Measurements from ENCODE around the gene HSPA1A. TPM values are rescaled to one million over a fixed set of nuclear protein-coding genes. Genes with fewer than 3 reads are reported as not detected.

Gene HSPA1A
- total RNA-seq, 2 experiments from 2014 or later: 124 to 137 TPM

DNA sequence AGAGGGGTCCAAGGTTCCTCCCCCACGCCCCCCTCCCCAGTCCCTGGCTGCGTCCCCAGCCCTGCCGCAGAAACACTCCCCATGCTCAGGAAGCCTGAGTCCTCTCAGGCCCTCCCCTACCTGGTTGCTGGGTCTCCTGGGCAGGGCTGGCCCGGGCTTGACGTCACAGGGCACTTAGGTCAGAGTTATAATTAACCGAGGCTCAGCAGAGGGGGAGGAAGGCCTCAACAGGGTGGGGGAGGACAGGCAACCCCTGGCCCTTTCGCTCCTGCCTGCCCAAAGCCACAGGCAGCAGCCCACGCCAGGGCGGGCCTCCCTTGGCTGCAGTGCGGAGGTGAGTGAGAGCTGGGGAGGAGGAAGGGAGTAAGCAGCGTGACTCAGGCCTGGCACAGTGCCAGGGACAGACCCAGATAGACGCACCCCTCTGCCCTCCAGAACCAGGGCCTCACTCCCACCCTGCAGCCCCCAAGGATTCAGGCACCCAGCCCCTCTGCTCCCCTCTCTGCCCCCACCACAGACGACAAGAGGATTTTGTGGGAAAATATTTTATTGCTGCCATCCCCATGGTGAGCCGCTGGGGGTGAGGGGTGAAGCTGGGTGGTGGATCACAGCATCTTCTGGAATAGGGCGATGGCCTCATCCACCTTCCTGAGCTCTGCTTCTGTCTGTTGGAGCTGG is 38.2 kb upstream of the HSPA1A start, which contains the start of gene VWA7:
Gene VWA7 (minus strand): TSS at position 340 of the 678 bp plus-strand sequence. CDS start 549 bp downstream, outside the sequence.
- peak within 1 kb of the TSS; percentile 86 for H3K27ac Mint-ChIP-seq
- H3K9me3 Mint-ChIP-seq (ENCODE audit: low read depth): no peaks in the 10 kb centered on the region
- no peaks in the 10 kb centered on the region for H3K27me3 Mint-ChIP-seq
- H3K36me3 Mint-ChIP-seq: peaks cover 7% of the 10 kb centered on the region
- peaks cover 36% of the 10 kb centered on the region for H3K4me1 Mint-ChIP-seq
- ATAC-seq (peak; percentile 82), DNase-seq (peak; percentile 89)
- H3K4me3 Mint-ChIP-seq: peak within 1 kb of the TSS; percentile 39
- CTCF ChIA-PET: interaction anchor here (1.4 to 2.9 kb wide), 4 partner anchors 8 to 51 kb away, joined by 4 to 15 read pairs (median 10); partner anchors contain the start of gene HSPA1B

DNA sequence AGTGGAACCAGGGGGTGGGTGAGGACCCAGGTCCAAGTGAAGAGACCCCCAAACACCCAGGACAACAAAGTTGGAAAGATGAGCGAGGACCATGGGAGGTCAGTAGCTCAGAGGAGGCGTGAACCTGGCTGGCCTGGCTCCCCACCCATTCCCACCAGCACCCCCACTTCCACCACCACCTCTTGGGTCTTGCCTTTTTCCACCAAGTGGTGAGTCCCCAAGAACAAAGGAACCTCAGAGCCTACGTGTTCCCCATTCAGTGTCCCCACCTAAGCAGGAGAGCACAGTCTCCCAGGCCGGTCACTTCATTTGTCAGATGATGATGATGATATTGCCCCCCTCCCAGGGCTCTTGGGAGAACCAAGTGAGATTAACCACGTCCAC is 37.7 kb upstream of the HSPA1A start:
- no peaks in the 10 kb centered on the region for H3K9me3 Mint-ChIP-seq (ENCODE audit: low read depth)
- H3K27me3 Mint-ChIP-seq: no peaks in the 10 kb centered on the region
- peak overlapping the region; percentile 86 for H3K27ac Mint-ChIP-seq
- ATAC-seq (no peak), DNase-seq (no peak)
- CTCF ChIA-PET: interaction anchor here (1.4 to 2.9 kb wide), 4 partner anchors 8 to 50 kb away, joined by 4 to 15 read pairs (median 10); partner anchors contain the start of gene HSPA1B
- peaks cover 33% of the 10 kb centered on the region for H3K4me1 Mint-ChIP-seq
- H3K36me3 Mint-ChIP-seq: peaks cover 7% of the 10 kb centered on the region
- no peak overlapping the region for H3K4me3 Mint-ChIP-seq

DNA sequence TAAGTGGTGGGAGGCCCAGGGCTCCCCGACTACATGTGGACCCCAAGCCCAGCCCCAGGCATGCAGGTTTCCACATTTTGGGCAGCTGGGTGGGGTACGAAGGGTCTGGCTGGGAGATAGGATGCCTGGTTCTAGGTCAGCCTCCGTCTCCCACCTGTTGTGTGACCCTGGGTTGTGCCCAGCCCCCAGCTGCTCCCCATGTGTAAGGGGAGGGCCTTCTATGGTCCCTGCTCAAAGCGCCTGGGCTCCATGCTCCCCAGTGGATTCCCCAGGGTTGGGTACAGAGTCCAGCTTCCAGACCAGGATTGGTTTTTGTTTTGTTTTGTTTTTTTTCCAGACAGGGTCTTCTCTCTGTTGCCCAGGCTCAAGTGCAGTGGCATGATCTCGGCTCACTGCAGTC is 37.1 kb upstream of the HSPA1A start:
- H3K4me1 Mint-ChIP-seq: peaks cover 28% of the 10 kb centered on the region
- H3K36me3 Mint-ChIP-seq: peaks cover 7% of the 10 kb centered on the region
- H3K4me3 Mint-ChIP-seq: no peak overlapping the region
- H3K27me3 Mint-ChIP-seq: no peaks in the 10 kb centered on the region
- H3K27ac Mint-ChIP-seq: peak overlapping the region; percentile 52
- ATAC-seq (no peak), DNase-seq (no peak)
- H3K9me3 Mint-ChIP-seq (ENCODE audit: low read depth): no peaks in the 10 kb centered on the region
- CTCF ChIA-PET: interaction anchor here (1.4 to 2.9 kb wide), 4 partner anchors 9 to 49 kb away, joined by 4 to 15 read pairs (median 10); partner anchors contain the start of gene HSPA1B

DNA sequence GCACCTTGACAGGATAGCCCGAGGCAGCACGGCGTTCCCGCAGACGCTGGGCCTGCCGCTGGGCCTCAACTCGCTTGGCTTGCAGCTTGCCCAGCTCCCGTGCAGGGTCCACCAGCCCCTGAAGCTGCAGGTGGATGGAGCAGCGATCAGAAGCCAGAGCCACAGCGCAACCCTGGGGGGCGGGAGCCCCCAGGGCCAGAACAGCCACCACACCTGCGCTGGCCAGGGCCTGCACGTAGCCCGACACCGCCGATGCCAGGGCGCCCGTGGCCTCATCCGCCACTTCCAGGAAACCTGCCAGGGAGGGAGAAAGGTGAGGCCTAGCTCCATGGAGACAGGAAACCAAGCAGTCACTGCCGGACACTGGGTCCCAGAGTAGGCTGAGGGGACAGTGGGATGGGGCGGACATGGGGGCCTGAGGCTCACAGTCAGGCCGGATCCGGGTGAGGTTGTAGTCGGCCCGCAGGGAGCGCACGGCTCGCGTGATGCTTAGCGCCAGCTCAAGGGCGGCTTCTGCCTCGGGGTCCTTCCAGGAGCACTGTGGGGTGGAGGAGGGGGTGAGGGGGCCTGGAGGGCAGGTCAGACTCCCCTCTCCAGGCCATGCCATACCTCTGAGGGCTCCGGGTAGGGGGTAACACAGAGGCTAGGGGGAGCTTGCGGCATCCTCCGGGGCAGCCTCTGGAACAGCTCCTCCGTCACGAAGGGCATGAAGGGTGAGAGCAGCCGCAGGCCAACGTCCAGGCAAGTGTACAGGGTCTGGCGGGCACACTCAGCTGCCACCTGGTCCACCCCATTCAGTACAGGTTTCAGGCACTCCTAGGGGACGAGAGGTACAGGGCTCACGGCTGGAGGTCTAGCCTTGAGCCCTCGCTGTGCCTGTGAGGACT is 36.1 kb upstream of the HSPA1A start:
- Mint-ChIP-seq H3K27ac (no peak overlapping the region), H3K27me3 (no peaks in the 10 kb centered on the region), H3K36me3 (peaks cover 10% of the 10 kb centered on the region), H3K4me1 (peaks cover 28% of the 10 kb centered on the region), H3K9me3 (ENCODE audit: low read depth) (no peaks in the 10 kb centered on the region), H3K4me3 (no peak overlapping the region)
- CTCF ChIA-PET: interaction anchor here (1.0 to 2.9 kb wide), 3 partner anchors 10 to 51 kb away, joined by 3 to 15 read pairs (median 6); no protein-coding TSS in a partner anchor
- ATAC-seq (no peak), DNase-seq (no peak)

DNA sequence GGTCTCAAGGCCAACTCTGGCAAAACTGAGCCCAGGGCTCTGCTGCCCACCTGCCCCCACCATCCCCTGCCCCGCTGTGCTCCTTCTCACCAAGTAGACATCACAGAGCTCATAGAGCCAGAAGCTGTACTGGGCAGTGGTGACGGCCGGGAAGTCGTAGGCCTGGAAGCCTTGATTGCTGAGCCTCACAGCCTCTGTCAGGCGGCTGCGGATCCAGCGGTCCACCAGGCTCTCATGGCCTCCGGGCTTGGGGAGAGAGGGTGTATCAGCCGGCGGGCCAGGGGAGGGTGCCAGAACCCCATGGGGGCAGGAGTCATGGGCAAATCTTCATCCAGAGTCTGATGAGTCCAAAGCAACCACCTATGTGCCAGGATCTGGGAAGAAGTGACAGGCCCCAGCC is 35.4 kb upstream of the HSPA1A start:
- no peak for ATAC-seq
- peaks cover 28% of the 10 kb centered on the region for H3K4me1 Mint-ChIP-seq
- H3K4me3 Mint-ChIP-seq: no peak overlapping the region
- no peak overlapping the region for H3K27ac Mint-ChIP-seq
- H3K9me3 Mint-ChIP-seq (ENCODE audit: low read depth): no peaks in the 10 kb centered on the region
- no peak for DNase-seq
- H3K27me3 Mint-ChIP-seq: no peaks in the 10 kb centered on the region
- CTCF ChIA-PET: interaction anchor here (1.0 to 2.9 kb wide), 4 partner anchors 10 to 51 kb away, joined by 3 to 15 read pairs (median 6); no protein-coding TSS in a partner anchor
- peaks cover 17% of the 10 kb centered on the region for H3K36me3 Mint-ChIP-seq

DNA sequence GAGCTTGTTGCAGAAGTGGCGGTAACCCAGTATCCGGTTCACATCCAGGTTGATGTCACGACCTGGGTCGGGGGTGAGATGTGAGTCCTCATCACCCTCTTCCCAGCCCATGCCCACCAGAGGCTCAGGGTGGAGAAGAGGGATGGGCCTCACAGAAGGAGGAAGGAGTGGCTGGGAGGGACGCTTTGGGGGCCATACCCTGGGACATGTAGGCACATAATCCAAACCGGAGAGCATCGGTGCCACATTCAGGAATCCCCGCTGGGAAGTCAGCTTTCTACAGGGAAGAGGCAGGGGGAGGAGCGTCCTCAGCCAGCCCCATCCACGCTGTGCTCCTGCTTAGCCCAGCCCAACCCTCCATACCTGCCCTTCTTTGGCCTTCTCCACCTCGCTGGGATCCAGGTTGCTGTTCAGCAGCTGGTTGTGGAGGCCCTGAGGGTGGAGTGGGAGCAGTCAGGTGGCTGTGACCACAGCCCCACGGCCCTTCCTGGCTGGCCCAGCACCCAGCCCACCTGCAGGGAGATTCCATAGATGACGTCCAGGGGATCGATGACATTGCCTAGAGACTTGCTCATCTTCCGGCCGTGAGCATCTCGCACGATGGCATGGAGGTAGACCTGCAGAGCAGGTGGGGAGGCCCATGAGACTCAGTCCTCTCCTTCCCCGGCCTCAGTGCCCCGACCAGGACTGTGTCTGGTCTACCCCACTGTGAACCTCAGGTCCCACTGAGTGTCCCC is 34.7 kb upstream of the HSPA1A start:
- DNase-seq (no peak), ATAC-seq (no peak)
- no peaks in the 10 kb centered on the region for H3K27me3 Mint-ChIP-seq
- peaks cover 19% of the 10 kb centered on the region for H3K36me3 Mint-ChIP-seq
- no peak overlapping the region for H3K27ac Mint-ChIP-seq
- peaks cover 21% of the 10 kb centered on the region for H3K4me1 Mint-ChIP-seq
- no peaks in the 10 kb centered on the region for H3K9me3 Mint-ChIP-seq (ENCODE audit: low read depth)
- no peak overlapping the region for H3K4me3 Mint-ChIP-seq
- CTCF ChIA-PET: interaction anchor here (1.0 to 1.8 kb wide), 4 partner anchors 10 to 50 kb away, joined by 3 to 7 read pairs (median 6); no protein-coding TSS in a partner anchor

DNA sequence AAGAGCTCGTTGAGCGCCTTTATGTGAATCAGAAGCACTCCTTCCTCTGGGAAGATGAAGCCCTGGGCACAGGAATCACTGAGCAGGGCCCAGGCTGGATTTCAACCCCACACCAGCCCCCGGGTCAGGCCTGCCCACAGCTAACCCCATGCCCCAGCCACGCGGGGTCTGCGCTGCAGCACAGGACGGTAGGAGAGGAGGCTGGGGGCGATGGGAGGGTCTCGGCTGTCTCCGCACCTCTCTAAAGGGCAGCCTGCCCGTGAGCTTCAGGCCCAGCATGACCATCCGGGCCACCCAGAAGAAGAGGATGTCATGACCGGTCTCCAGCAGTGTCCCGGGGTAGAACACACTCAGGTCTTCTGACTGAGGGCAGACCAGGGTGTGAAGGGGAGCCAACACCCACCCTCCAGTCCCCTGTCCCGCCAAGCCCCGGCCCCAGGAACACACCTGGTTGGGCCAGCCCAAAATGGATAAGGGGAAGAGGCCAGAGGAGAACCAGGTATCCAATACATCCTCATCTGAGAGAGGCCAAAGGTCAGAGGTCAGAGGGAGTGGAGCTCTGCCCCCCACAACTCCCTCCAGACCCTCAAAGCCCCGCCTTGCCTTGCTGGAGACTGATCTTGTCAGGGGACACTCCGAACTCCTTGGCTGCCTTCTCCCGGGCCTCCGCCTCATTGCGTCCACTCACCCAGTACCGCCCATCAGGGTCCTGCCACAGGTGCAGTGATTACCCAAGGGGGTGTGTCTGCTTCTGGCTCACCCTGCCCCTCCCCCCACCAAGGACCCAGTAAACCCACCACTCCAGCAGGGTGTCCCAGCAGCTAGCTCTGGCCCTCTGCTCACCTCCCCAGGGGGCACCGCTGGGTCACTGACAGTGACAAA is 33.9 kb upstream of the HSPA1A start:
- Mint-ChIP-seq H3K27ac (no peak overlapping the region), H3K27me3 (no peaks in the 10 kb centered on the region), H3K36me3 (peaks cover 21% of the 10 kb centered on the region), H3K4me1 (peaks cover 14% of the 10 kb centered on the region), H3K4me3 (no peak overlapping the region), H3K9me3 (ENCODE audit: low read depth) (no peaks in the 10 kb centered on the region)
- ATAC-seq: no peak
- DNase-seq: no peak
- CTCF ChIA-PET: interaction anchor here (1.8 kb wide), 2 partner anchors 9 to 12 kb away, joined by 6 to 7 read pairs; no protein-coding TSS in a partner anchor

DNA sequence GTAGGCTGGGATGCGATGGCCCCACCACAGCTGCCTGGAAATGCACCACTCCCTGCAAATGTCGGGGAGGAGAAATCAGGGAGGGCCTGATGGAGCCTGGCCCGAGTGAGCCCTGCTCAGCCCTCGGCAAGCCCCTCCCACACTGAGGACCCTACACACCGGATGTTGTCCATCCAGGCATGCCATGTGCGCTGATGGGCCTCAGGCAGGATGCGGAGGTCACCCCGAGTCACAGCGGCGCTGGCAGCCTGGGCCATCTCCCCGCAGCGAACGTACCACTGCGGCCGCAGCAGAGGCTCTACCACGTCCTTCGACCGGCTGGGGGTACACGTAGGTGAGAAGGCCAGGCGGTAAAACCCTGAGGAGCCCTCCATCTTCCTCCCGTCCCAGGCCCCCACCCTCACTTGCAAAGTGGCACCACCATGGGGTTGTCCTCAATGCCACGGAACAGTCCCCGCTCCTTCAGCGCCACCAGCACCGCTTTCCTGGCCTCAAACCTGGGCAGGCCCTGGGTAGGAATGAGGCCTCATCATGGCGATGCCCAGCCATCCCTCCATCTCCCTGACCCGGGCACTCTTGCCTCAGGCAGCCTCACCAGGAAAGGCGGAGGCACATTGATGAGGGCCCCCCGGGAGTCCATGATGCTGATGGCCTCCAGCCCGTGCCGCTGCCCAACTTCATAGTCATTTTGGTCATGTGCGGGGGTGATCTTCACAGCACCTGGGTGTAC is 33.1 kb upstream of the HSPA1A start:
- Mint-ChIP-seq H3K36me3 (peaks cover 21% of the 10 kb centered on the region), H3K4me1 (peaks cover 6% of the 10 kb centered on the region), H3K4me3 (no peak overlapping the region), H3K27ac (no peak overlapping the region), H3K27me3 (no peaks in the 10 kb centered on the region), H3K9me3 (ENCODE audit: low read depth) (no peaks in the 10 kb centered on the region)
- DNase-seq: no peak
- CTCF ChIA-PET: interaction anchor here (1.8 kb wide), 1 partner anchor 12 kb away, joined by 6 read pairs; no protein-coding TSS in a partner anchor
- ATAC-seq: no peak

DNA sequence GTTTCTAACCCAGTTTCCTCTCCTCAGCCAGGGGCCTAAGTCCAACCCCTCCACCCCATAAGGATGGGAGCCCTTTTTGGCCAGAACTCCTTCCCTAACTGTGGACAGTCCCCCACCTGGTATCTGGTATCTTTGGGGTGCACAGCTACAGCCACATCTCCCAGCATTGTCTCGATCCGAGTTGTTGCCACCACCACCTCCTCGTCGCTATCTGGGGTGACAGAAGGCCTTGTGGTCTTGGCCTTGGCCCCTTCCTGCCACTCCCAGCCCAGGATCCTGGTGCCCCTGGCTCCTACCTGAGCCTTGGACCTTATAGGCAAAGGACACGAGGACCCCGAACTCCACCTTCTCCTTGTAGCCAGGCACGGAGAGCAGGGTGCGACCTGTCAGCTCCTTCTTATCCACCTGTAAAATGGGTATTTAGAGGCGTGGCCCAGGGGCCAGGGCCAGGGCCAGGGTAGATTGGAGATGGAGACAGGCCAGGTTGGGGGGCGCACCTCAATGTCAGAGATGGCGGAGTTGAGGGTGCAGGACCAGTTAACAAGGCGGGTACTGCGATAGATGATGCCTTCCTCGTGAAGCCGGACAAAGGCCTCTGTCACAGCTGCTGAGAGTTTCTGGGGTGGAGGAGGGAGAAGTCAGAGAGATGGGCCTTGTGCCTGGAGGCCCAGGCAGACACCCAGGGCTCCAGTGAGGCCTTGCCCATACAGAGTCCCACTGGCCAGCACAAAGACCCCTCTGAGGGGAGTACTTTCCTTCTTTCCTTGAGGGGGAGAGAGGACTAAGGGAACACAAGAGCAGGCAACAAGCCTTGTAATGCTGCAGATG is 31.0 kb upstream of the HSPA1A start:
- Mint-ChIP-seq H3K4me3 (no peak overlapping the region), H3K27me3 (no peaks in the 10 kb centered on the region), H3K36me3 (peaks cover 21% of the 10 kb centered on the region), H3K4me1 (peaks cover 2% of the 10 kb centered on the region), H3K9me3 (ENCODE audit: low read depth) (no peaks in the 10 kb centered on the region), H3K27ac (no peak overlapping the region)
- ATAC-seq (no peak), DNase-seq (no peak)
- CTCF ChIA-PET: interaction anchor here (1.3 to 1.9 kb wide), 3 partner anchors 15 to 55 kb away, joined by 3 to 9 read pairs (median 4); partner anchors contain the start of genes DDAH2 and LSM2

DNA sequence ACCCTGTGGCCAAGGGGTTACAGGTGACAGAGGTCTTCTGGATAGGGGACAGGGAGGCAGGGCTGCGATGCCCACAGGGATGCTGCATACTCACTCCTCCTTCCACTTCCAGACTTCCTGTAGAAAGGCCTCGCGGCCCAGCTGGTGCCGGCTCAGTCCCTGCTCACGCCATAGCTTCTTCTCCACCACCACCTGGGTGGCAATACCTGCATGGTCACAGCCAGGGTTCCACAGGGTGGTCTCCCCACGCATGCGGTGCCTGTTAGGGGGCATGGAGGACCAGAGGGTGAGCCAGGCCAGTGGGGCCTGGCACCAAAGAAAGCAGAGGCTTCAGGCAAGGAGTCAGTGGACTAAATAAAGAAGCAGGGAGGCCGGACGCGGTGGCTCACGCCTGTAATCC is 29.9 kb upstream of the HSPA1A start:
- Mint-ChIP-seq H3K9me3 (ENCODE audit: low read depth) (no peaks in the 10 kb centered on the region), H3K27me3 (no peaks in the 10 kb centered on the region), H3K4me1 (peaks cover 5% of the 10 kb centered on the region), H3K4me3 (no peak overlapping the region), H3K36me3 (peaks cover 23% of the 10 kb centered on the region), H3K27ac (no peak overlapping the region)
- DNase-seq (no peak), ATAC-seq (no peak)
- CTCF ChIA-PET: interaction anchor here (1.4 to 6.3 kb wide), 3 partner anchors 15 to 21 kb away, joined by 4 to 39 read pairs (median 9); partner anchors contain the start of gene LSM2
